HepG2 (cell line): ENCODE data around the gene RPL5. TPM values are rescaled to one million over a fixed set of nuclear protein-coding genes. Genes with fewer than 3 reads are reported as not detected.

Experiments used
- ATAC-seq: fragments of 200-7000 bp; cut with Tn5 transposase; 3 replicates; pipeline ENCODE4 v1.9.1; 2020; ENCODE audit warnings: mild to moderate bottlenecking, moderate library complexity
- BruUV-seq: library from RNA; stranded (reverse); fragments of 400-500 nt; replicated peaks from 2 replicates; lab custom pipeline; 2021; lab: Mats Ljungman, UMichigan
- CTCF ChIA-PET: fragments of 300-600 bp; formaldehyde crosslinking; extraction: SDS; loops from one replicate; lab custom pipeline; 2021; ENCODE audit warnings: low total read pairs, inconsistent platforms, low intra/inter-chr PET ratio; lab: Yijun Ruan, JAX
- POLR2A ChIA-PET: fragments of 350-600 bp; sonication (Branson Sonifier 250); formaldehyde crosslinking; loops from one replicate; lab custom pipeline; 2020; ENCODE audit warnings: antibody characterized with exemption, inconsistent platforms; lab: Yijun Ruan, JAX
- DNase-seq: peaks from one replicate; pipeline ENCODE4 v3.0.0-alpha.2; 2015; ENCODE audit warnings: low spot score
- FAIRE-seq: peaks from 3 replicates; lab custom pipeline; 2011; peaks lifted over from hg19 to GRCh38; lab: Jason Lieb, UNC
- H2AFZ ChIP-seq: one replicate; pipeline ENCODE4 v1.6.1; 2011; ENCODE audit warnings: low read length, inconsistent platforms
- H3K27ac ChIP-seq: fragments of 300-600 bp; 3 replicates; pipeline ENCODE4 v1.8.0; 2011; ENCODE audit warnings: mixed run types, mild to moderate bottlenecking, mixed read lengths, low read length, inconsistent platforms; ENCODE audit not compliant: insufficient read depth; ENCODE audit errors: extremely low read length
- H3K27me3 ChIP-seq, 2 experiments: fragments of 200-600 bp in 1 of 2; 2 replicates in 1 of 2; 3 replicates in 1 of 2; pipeline versions ENCODE4 v1.6.0 to v1.8.0; 2011; ENCODE audit warnings: low read length in 2 of 2, mild to moderate bottlenecking in 2 of 2, moderate library complexity in 2 of 2, inconsistent platforms in 1 of 2; ENCODE audit not compliant: insufficient read depth in 2 of 2, control insufficient read depth in 1 of 2
- H3K36me3 ChIP-seq, 2 experiments: fragments of 200-600 bp in 1 of 2; replicated peaks in 1 of 2; 2 replicates in 1 of 2; 3 replicates in 1 of 2; pipeline versions ENCODE4 v1.5.1 to v1.8.0; 2011; ENCODE audit warnings: low read length in 2 of 2, inconsistent platforms in 1 of 2; ENCODE audit not compliant: insufficient read depth in 2 of 2, control insufficient read depth in 1 of 2
- H3K4me1 ChIP-seq: 2 replicates; pipeline ENCODE4 v1.5.1; 2012; ENCODE audit warnings: low read length, inconsistent platforms; ENCODE audit not compliant: insufficient read depth
- H3K4me2 ChIP-seq: 2 replicates; pipeline ENCODE4 v1.6.0; 2011; ENCODE audit warnings: low read depth, low read length, inconsistent platforms
- H3K4me3 ChIP-seq, 3 experiments: fragments of 200-600 bp in 1 of 3; sonication (generic), shearing (Covaris generic) in 1 of 3; replicated peaks in 1 of 3; 2 replicates each; pipeline ENCODE4 v1.5.1; 2011 to 2016; ENCODE audit warnings: low read length in 3 of 3, inconsistent platforms in 2 of 3, low read depth in 2 of 3, mild to moderate bottlenecking in 2 of 3, control low read depth in 1 of 3, mixed read lengths in 1 of 3; ENCODE audit not compliant: insufficient read depth in 1 of 3
- H3K79me2 ChIP-seq: one replicate; pipeline ENCODE4 v1.6.1; 2011; ENCODE audit warnings: low read length, inconsistent platforms; ENCODE audit not compliant: insufficient read depth
- H3K9ac ChIP-seq: 2 replicates; pipeline ENCODE4 v1.6.0; 2011; ENCODE audit warnings: mild to moderate bottlenecking, low read depth, low read length, inconsistent platforms; ENCODE audit not compliant: insufficient read depth
- H3K9me3 ChIP-seq: 2 replicates; pipeline ENCODE4 v1.5.1; 2012; ENCODE audit warnings: mild to moderate bottlenecking, low read length
- H4K20me1 ChIP-seq: 2 replicates; pipeline ENCODE4 v1.6.0; 2011; ENCODE audit warnings: inconsistent platforms, mild to moderate bottlenecking, low read length, moderate library complexity; ENCODE audit not compliant: insufficient read depth
- KLF6 ChIP-seq: IDR thresholded peaks from 2 replicates; pipeline ENCODE4 v1.8.0; 2016; ENCODE audit warnings: missing biosample characterization, missing genetic modification reagents
- PAWR ChIP-seq: sonication (generic); formaldehyde crosslinking; IDR thresholded peaks from 2 replicates; pipeline ENCODE4 v1.4.0; 2020; ENCODE audit warnings: missing genetic modification reagents, mild to moderate bottlenecking, borderline replicate concordance
- PRDM10 ChIP-seq: sonication (generic); formaldehyde crosslinking; IDR thresholded peaks from 2 replicates; pipeline ENCODE4 v1.4.0; 2020; ENCODE audit warnings: low read depth, missing genetic modification reagents
- RNF2 ChIP-seq: fragments of 450-650 bp; conservative IDR thresholded peaks from 2 replicates; pipeline ENCODE4 v1.6.1; 2016; ENCODE audit warnings: low read depth
- SIX1 ChIP-seq: sonication (generic); formaldehyde crosslinking; IDR thresholded peaks from 2 replicates; pipeline ENCODE4 v1.4.0; 2020; ENCODE audit warnings: missing genetic modification reagents, borderline replicate concordance
- SRSF9 ChIP-seq: fragments of 200-400 bp; formaldehyde crosslinking; IDR thresholded peaks from 2 replicates; pipeline ENCODE4 v1.6.1; 2018; ENCODE audit warnings: borderline replicate concordance, mild to moderate bottlenecking, low read depth, low read length; ENCODE audit not compliant: insufficient read depth, poor library complexity, severe bottlenecking
- THAP9 ChIP-seq: sonication (generic); formaldehyde crosslinking; IDR thresholded peaks from 2 replicates; pipeline ENCODE4; 2020; ENCODE audit warnings: missing genetic modification reagents, mild to moderate bottlenecking, borderline replicate concordance
- TRIM24 ChIP-seq: sonication (generic); formaldehyde crosslinking; IDR thresholded peaks from 2 replicates; pipeline ENCODE4 v1.8.0; 2022; ENCODE audit warnings: mild to moderate bottlenecking, missing genetic modification reagents
- ZBTB38 ChIP-seq: sonication (generic); formaldehyde crosslinking; IDR thresholded peaks from 2 replicates; pipeline ENCODE4 v1.5.1; 2020; ENCODE audit warnings: mild to moderate bottlenecking, missing genetic modification reagents
- ZC3H4 ChIP-seq: sonication (generic); formaldehyde crosslinking; IDR thresholded peaks from 2 replicates; pipeline ENCODE4 v1.4.0; 2020; ENCODE audit warnings: missing genetic modification reagents, borderline replicate concordance
- ZIK1 ChIP-seq: sonication (generic); formaldehyde crosslinking; IDR thresholded peaks from 2 replicates; pipeline ENCODE4 v1.5.0; 2020; ENCODE audit warnings: mild to moderate bottlenecking, low read depth, missing genetic modification reagents, borderline replicate concordance
- ZNF367 ChIP-seq: sonication (generic); formaldehyde crosslinking; IDR thresholded peaks from 2 replicates; pipeline ENCODE4 v1.4.0; 2020; ENCODE audit warnings: missing genetic modification reagents, borderline replicate concordance
- WGBS: methylation state at CpG from one replicate; pipeline ENCODE4 v1.1.6; 2017; ENCODE audit warnings: low lambda C conversion rate; 5-methylcytosine and 5-hydroxymethylcytosine counted together
- in situ Hi-C: cut with HindIII; loops from 2 replicates; pipeline ENCODE4 v1.10.0; 2017; ENCODE audit warnings: low pct_unique_long_range_greater_than_20kb; ENCODE audit not compliant: extremely low pct_ligation_motif_present
- intact Hi-C: fragments of 100-400 bp; cut with micrococcal nuclease; formaldehyde crosslinking; loops from one replicate; pipeline ENCODE4 v1.10.0; 2022; ENCODE audit not compliant: unreplicated experiment
- polyA plus RNA-seq, 8 experiments: library from polyadenylated mRNA; depleted of rRNA in 3 of 8; stranded (reverse) in 7 of 8; unstranded in 1 of 8; fragments of >200 nt; fragmentation: Illumina TruSeq in 4 of 8; extraction: Trizol in 4 of 8; gene quantifications; 2 replicates each; pipeline versions ENCODE4 v1.2.1 to v1.2.3, GENCODE V29; 2011 to 2016; ENCODE audit warnings: low read depth in 4 of 8, missing spikeins in 1 of 8, mixed read lengths in 1 of 8; ENCODE audit not compliant: insufficient read depth in 1 of 8
- total RNA-seq, 5 experiments: library from RNA; depleted of rRNA; stranded (reverse); fragments of >200 nt; fragmentation: Illumina TruSeq; extraction: Trizol; gene quantifications; 2 replicates each; pipeline ENCODE4 v1.2.3, GENCODE V29; 2016; ENCODE audit warnings: low read depth in 1 of 5

RPL5 gene
- total and polyA plus RNA-seq, 2 of the 13 experiments (the other 11 are each of a cell fraction or from before 2014, with no cell fraction given) = 2,304 to 2,520 TPM

GRCh38 chr1:92848201-92848600, 16.4 kb downstream of the RPL5 start:
- TF ChIP-seq PRDM10 (no peak), SIX1 (CRISPR knock-in tag) (no peak), SRSF9 (no peak)
- POLR2A ChIA-PET = no interaction called here

GRCh38 chr1:92850019-92850418, 18.2 kb downstream of the RPL5 start:
- Histone ChIP-seq H4K20me1 (no peaks in the 10 kb centered on the region), H3K36me3 (peaks cover 1 to 4% of the 10 kb centered on the region in 2 experiments; a peak in 3 of 5 replicates), H3K4me1 (no peaks in the 10 kb centered on the region), H3K4me3 (no peak overlapping the region), H3K27me3 (no peaks in the 10 kb centered on the region), H3K79me2 (no peaks in the 10 kb centered on the region), H3K9me3 (no peaks in the 10 kb centered on the region), H2AFZ (no peak overlapping the region), H3K27ac (no peak overlapping the region), H3K9ac (no peak overlapping the region), H3K4me2 (no peak overlapping the region)
- 97% methylated on average over 3 of the region's 3 CpGs for WGBS
- no peak for ATAC-seq
- DNase-seq = no peak
- CTCF ChIA-PET = no interaction called here
- no peak for FAIRE-seq
- POLR2A ChIA-PET = no interaction called here
- in situ Hi-C loops (no loop called here), intact Hi-C loops (no loop called here)
- BruUV-seq = no TSS peak
- no peak for TF ChIP-seq TRIM24
- no peak for TF ChIP-seq RNF2
- TF ChIP-seq ZBTB38 (CRISPR knock-in tag) = no peak
- no peak for TF ChIP-seq ZNF367 (CRISPR knock-in tag)
- no peak for TF ChIP-seq PAWR (CRISPR knock-in tag)
- no peak for TF ChIP-seq ZIK1 (CRISPR knock-in tag)
- TF ChIP-seq ZC3H4 (CRISPR knock-in tag) = no peak
- no peak for TF ChIP-seq THAP9 (CRISPR knock-in tag)
- no peak for TF ChIP-seq KLF6

More at GRCh38 chr1:92848201-92848600, 16.4 kb downstream of the RPL5 start:
- ATAC-seq = no peak
- H3K9me3 ChIP-seq = no peaks in the 10 kb centered on the region
- WGBS = 88% methylated on average over 4 of the region's 4 CpGs
- no peak for DNase-seq
- H3K4me2 ChIP-seq = no peak overlapping the region
- no peak overlapping the region for H3K27ac ChIP-seq
- H3K79me2 ChIP-seq = no peaks in the 10 kb centered on the region
- H3K36me3 ChIP-seq = peaks cover 1 to 16% of the 10 kb centered on the region in 2 experiments; a peak in 4 of 5 replicates
- no peaks in the 10 kb centered on the region for H4K20me1 ChIP-seq
- intact Hi-C loops = no loop called here
- in situ Hi-C loops = no loop called here
- no peaks in the 10 kb centered on the region for H3K4me1 ChIP-seq
- no peak overlapping the region for H3K9ac ChIP-seq
- FAIRE-seq = no peak
- BruUV-seq = no TSS peak
- no peak overlapping the region for H3K4me3 ChIP-seq
- CTCF ChIA-PET = no interaction called here
- no peak overlapping the region for H2AFZ ChIP-seq
- H3K27me3 ChIP-seq = no peaks in the 10 kb centered on the region
